Smooth muscle cell (in vitro differentiated cells): ENCODE data around the gene AKR1B1. TPM values are rescaled to one million over a fixed set of nuclear protein-coding genes. Genes with fewer than 3 reads are reported as not detected.

Source experiments
- DNase-seq: peaks from one replicate; lab custom pipeline; 2025; ENCODE audit not compliant: unreplicated experiment; lab: John Stamatoyannopoulos, UW
- H2AFZ ChIP-seq: fragments of 200-600 bp; sonication (generic); 2 replicates; pipeline ENCODE4 v1.6.0; 2016; ENCODE audit warnings: antibody characterized with exemption, low read depth, mild to moderate bottlenecking
- H3F3A ChIP-seq: fragments of 200-600 bp; sonication (generic); 2 replicates; pipeline ENCODE4 v1.6.0; 2017; ENCODE audit warnings: antibody characterized with exemption, low read depth
- H3K27ac ChIP-seq: fragments of 200-600 bp; sonication (generic); 2 replicates; pipeline ENCODE4 v1.5.1; 2016; ENCODE audit warnings: low read depth, mild to moderate bottlenecking
- H3K27me3 ChIP-seq: fragments of 200-600 bp; sonication (generic); 2 replicates; pipeline ENCODE4 v1.6.1; 2016; ENCODE audit warnings: low read depth, mild to moderate bottlenecking
- H3K36me3 ChIP-seq: fragments of 200-600 bp; sonication (generic); 2 replicates; pipeline ENCODE4 v1.5.1; 2016; ENCODE audit warnings: low read depth
- H3K4me1 ChIP-seq: fragments of 200-600 bp; sonication (generic); 2 replicates; pipeline ENCODE4 v1.5.1; 2016; ENCODE audit warnings: low read depth
- H3K4me2 ChIP-seq: fragments of 200-600 bp; sonication (generic); 2 replicates; pipeline ENCODE4 v1.6.0; 2016; ENCODE audit warnings: mild to moderate bottlenecking
- H3K4me3 ChIP-seq: fragments of 200-600 bp; sonication (generic); 2 replicates; pipeline ENCODE4 v1.5.1; 2016; ENCODE audit warnings: mild to moderate bottlenecking
- H3K79me2 ChIP-seq: fragments of 200-600 bp; sonication (generic); 2 replicates; pipeline ENCODE4 v1.6.0; 2016; ENCODE audit warnings: low read depth, mild to moderate bottlenecking
- H3K9ac ChIP-seq: fragments of 200-600 bp; sonication (generic); 2 replicates; pipeline ENCODE4 v1.6.0; 2016; ENCODE audit warnings: low read depth
- H3K9me3 ChIP-seq: fragments of 200-600 bp; sonication (generic); replicated peaks from 2 replicates; pipeline ENCODE4 v1.5.1; 2016; ENCODE audit warnings: low read depth
- H4K20me1 ChIP-seq: fragments of 200-600 bp; sonication (generic); 2 replicates; pipeline ENCODE4 v1.6.0; 2016; ENCODE audit warnings: low read depth
- CTCF ChIP-seq: fragments of 200-600 bp; sonication (generic); IDR thresholded peaks from 2 replicates; pipeline ENCODE4 v1.5.1; 2017; ENCODE audit warnings: borderline replicate concordance, mild to moderate bottlenecking, antibody characterized with exemption; ENCODE audit not compliant: insufficient read depth, poor library complexity, severe bottlenecking
- WGBS: methylation state at CpG from one replicate; pipeline ENCODE4 v1.1.7; 2016; ENCODE audit warnings: low lambda C conversion rate; 5-methylcytosine and 5-hydroxymethylcytosine counted together
- polyA plus RNA-seq: library from polyadenylated mRNA; unstranded; fragments of >200 nt; fragmentation: Nextera tagmentation; extraction: Ambion mirVana; gene quantifications from 2 replicates; pipeline ENCODE4 v1.2.1, GENCODE V29; 2016
- total RNA-seq: library from RNA; depleted of rRNA; stranded (reverse); fragments of >200 nt; gene quantifications from 2 replicates; pipeline ENCODE4 v1.2.3, GENCODE V29; 2014

Gene AKR1B1
- total and polyA plus RNA-seq, 2 experiments from 2014 or later, result 75.7 to 122 TPM

GRCh38 chr7:134432296-134433152, 26.4 kb downstream of the AKR1B1 start:
- Histone ChIP-seq H3K27ac (peak overlapping the region; percentile 51), H3K27me3 (no peaks in the 10 kb centered on the region), H4K20me1 (no peaks in the 10 kb centered on the region), H3K79me2 (no peaks in the 10 kb centered on the region), H2AFZ (peak overlapping the region; percentile 67), H3K36me3 (no peaks in the 10 kb centered on the region), H3K4me1 (no peaks in the 10 kb centered on the region), H3K4me3 (peak overlapping the region; percentile 50), H3K9ac (peak overlapping the region; percentile 52), H3K4me2 (peak overlapping the region; percentile 84), H3K9me3 (no peaks in the 10 kb centered on the region), H3F3A (no peaks in the 10 kb centered on the region)
- TF ChIP-seq CTCF, result peak; percentile 75
- 5% methylated on average over 31 of the region's 31 CpGs for WGBS
- peak; percentile 76 for DNase-seq

GRCh38 chr7:134431815-134432214, 27.1 kb downstream of the AKR1B1 start:
- no peaks in the 10 kb centered on the region for H4K20me1 ChIP-seq
- peak overlapping the region; percentile 50 for H3K4me3 ChIP-seq
- DNase-seq, result no peak
- no peaks in the 10 kb centered on the region for H3K27me3 ChIP-seq
- H3K9ac ChIP-seq, result no peak overlapping the region
- no peaks in the 10 kb centered on the region for H3K9me3 ChIP-seq
- WGBS, result 81% methylated on average over 11 of the region's 11 CpGs
- no peaks in the 10 kb centered on the region for H3F3A ChIP-seq
- H3K27ac ChIP-seq, result peak overlapping the region; percentile 51
- H2AFZ ChIP-seq, result peak overlapping the region; percentile 67
- H3K36me3 ChIP-seq, result no peaks in the 10 kb centered on the region
- H3K4me1 ChIP-seq, result no peaks in the 10 kb centered on the region
- TF ChIP-seq CTCF, result no peak
- H3K4me2 ChIP-seq, result peak overlapping the region; percentile 84
- H3K79me2 ChIP-seq, result no peaks in the 10 kb centered on the region

GRCh38 chr7:134429481-134429880, 29.4 kb downstream of the AKR1B1 start:
- H2AFZ ChIP-seq, result no peak overlapping the region
- H3K36me3 ChIP-seq, result no peaks in the 10 kb centered on the region
- H3K4me1 ChIP-seq, result no peaks in the 10 kb centered on the region
- WGBS, result 70% methylated on average over 6 of the region's 6 CpGs
- no peaks in the 10 kb centered on the region for H3F3A ChIP-seq
- no peaks in the 10 kb centered on the region for H3K27me3 ChIP-seq
- no peak for DNase-seq
- no peak overlapping the region for H3K4me3 ChIP-seq
- H3K79me2 ChIP-seq, result no peaks in the 10 kb centered on the region
- no peak overlapping the region for H3K4me2 ChIP-seq
- no peak overlapping the region for H3K9ac ChIP-seq
- no peak for TF ChIP-seq CTCF
- H3K27ac ChIP-seq, result no peak overlapping the region
- no peaks in the 10 kb centered on the region for H3K9me3 ChIP-seq
- H4K20me1 ChIP-seq, result no peaks in the 10 kb centered on the region

- H3K4me2 ChIP-seq, result no peak overlapping the region
- H4K20me1 ChIP-seq, result no peaks in the 10 kb centered on the region
- no peaks in the 10 kb centered on the region for H3K36me3 ChIP-seq
- H3K79me2 ChIP-seq, result no peaks in the 10 kb centered on the region
- H3K9me3 ChIP-seq, result no peaks in the 10 kb centered on the region
- H3K4me1 ChIP-seq, result no peaks in the 10 kb centered on the region
- no peak for DNase-seq
- H3K27ac ChIP-seq, result no peak overlapping the region
- H3K4me3 ChIP-seq, result no peak overlapping the region
- WGBS, result 87% methylated on average over 9 of the region's 9 CpGs
- H3K9ac ChIP-seq, result no peak overlapping the region
- H2AFZ ChIP-seq, result no peak overlapping the region
- TF ChIP-seq CTCF, result no peak
- H3F3A ChIP-seq, result no peaks in the 10 kb centered on the region
- H3K27me3 ChIP-seq, result no peaks in the 10 kb centered on the region
Observed at GRCh38 chr7:134428942-134429341, 30.0 kb downstream of the AKR1B1 start.
